Measurements from ENCODE around the gene FBXW9.

DNA sequence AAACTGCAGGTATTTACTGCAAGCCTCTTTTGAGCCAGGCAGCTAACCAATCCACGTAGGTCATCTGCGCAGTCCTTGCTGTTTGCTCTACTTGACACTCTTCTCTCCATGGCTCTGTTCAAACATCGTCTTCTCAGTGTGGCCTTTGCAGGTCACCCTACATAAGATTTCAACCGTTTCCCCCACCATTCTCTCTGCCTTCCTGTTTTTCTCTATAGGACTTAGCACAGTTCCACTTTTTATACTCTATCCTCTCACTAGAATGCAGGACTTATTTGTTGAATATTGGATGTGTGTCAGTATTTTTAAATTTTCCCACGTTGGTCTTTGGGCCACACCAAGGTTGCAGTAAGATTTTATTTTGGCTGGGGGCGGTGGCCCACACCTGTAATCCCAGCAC is 1.7 kb upstream of the FBXW9 start:
- no peak for TF ChIP-seq EZH2 (IDR thresholded peaks at IDR 0.05)
- no peak for TF ChIP-seq POLR2A (IDR thresholded peaks at IDR 0.05; ENCODE audit: borderline replicate concordance, extremely low read depth, insufficient read depth, insufficient read length)
- no peak for TF ChIP-seq JUND (IDR thresholded peaks at IDR 0.05)
- TF ChIP-seq, protein P1, sequence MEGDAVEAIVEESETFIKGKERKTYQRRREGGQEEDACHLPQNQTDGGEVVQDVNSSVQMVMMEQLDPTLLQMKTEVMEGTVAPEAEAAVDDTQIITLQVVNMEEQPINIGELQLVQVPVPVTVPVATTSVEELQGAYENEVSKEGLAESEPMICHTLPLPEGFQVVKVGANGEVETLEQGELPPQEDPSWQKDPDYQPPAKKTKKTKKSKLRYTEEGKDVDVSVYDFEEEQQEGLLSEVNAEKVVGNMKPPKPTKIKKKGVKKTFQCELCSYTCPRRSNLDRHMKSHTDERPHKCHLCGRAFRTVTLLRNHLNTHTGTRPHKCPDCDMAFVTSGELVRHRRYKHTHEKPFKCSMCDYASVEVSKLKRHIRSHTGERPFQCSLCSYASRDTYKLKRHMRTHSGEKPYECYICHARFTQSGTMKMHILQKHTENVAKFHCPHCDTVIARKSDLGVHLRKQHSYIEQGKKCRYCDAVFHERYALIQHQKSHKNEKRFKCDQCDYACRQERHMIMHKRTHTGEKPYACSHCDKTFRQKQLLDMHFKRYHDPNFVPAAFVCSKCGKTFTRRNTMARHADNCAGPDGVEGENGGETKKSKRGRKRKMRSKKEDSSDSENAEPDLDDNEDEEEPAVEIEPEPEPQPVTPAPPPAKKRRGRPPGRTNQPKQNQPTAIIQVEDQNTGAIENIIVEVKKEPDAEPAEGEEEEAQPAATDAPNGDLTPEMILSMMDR (IDR thresholded peaks at IDR 0.05 in 2 of 3, conservative IDR thresholded peaks at IDR 0.05 in 1 of 3; ENCODE audit: borderline replicate concordance in 1 of 3, insufficient read depth in 1 of 3, low read depth in 2 of 3, low read length in 2 of 3) = no peak
- TF ChIP-seq, protein P2, sequence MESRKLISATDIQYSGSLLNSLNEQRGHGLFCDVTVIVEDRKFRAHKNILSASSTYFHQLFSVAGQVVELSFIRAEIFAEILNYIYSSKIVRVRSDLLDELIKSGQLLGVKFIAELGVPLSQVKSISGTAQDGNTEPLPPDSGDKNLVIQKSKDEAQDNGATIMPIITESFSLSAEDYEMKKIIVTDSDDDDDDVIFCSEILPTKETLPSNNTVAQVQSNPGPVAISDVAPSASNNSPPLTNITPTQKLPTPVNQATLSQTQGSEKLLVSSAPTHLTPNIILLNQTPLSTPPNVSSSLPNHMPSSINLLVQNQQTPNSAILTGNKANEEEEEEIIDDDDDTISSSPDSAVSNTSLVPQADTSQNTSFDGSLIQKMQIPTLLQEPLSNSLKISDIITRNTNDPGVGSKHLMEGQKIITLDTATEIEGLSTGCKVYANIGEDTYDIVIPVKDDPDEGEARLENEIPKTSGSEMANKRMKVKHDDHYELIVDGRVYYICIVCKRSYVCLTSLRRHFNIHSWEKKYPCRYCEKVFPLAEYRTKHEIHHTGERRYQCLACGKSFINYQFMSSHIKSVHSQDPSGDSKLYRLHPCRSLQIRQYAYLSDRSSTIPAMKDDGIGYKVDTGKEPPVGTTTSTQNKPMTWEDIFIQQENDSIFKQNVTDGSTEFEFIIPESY (IDR thresholded peaks at IDR 0.05; ENCODE audit: extremely low read depth, insufficient replicate concordance, low read length) = no peak
- TF ChIP-seq ZFX (IDR thresholded peaks at IDR 0.05) = no peak
